Naive B cell (primary cell): ENCODE results near the gene SLC1A7. TPM values are rescaled to one million over a fixed set of nuclear protein-coding genes. Genes with fewer than 3 reads are reported as not detected.

Experiments used
- ATAC-seq, 2 donors: fragments of 150-1000 bp; cut with Tn5 transposase; 2 replicates each; pipeline ENCODE4 v1.10.0; 2021; ENCODE audit warnings: low read depth in 2 of 2, mild to moderate bottlenecking in 2 of 2, moderate library complexity in 2 of 2
- DNase-seq: peaks from one replicate; pipeline ENCODE4 v3.0.0; 2022
- H3K27ac Mint-ChIP-seq, 6 donors: one replicate each; pipeline ENCODE4 v1.8.0; 2020 to 2022; ENCODE audit warnings: mild to moderate bottlenecking in 6 of 6, mixed read lengths in 6 of 6, moderate library complexity in 5 of 6, inconsistent platforms in 2 of 6
- H3K27me3 Mint-ChIP-seq, 3 donors: one replicate each; pipeline ENCODE4 v1.8.0; 2021 to 2022; ENCODE audit warnings: mixed read lengths in 3 of 3, mild to moderate bottlenecking in 1 of 3
- H3K36me3 Mint-ChIP-seq, 2 donors: one replicate each; pipeline ENCODE4 v1.8.0; 2020 to 2022; ENCODE audit warnings: mixed read lengths in 2 of 2, inconsistent platforms in 1 of 2, mild to moderate bottlenecking in 1 of 2
- H3K4me1 Mint-ChIP-seq, 3 donors: one replicate each; pipeline ENCODE4 v1.8.0; 2020 to 2022; ENCODE audit warnings: mixed read lengths in 3 of 3, inconsistent platforms in 1 of 3, mild to moderate bottlenecking in 1 of 3, moderate library complexity in 1 of 3
- H3K4me3 Mint-ChIP-seq, 8 donors: one replicate each; pipeline ENCODE4 v1.8.0; 2020 to 2022; ENCODE audit warnings: mild to moderate bottlenecking in 8 of 8, mixed read lengths in 8 of 8, moderate library complexity in 8 of 8, inconsistent platforms in 2 of 8
- H3K9me3 Mint-ChIP-seq, 7 donors: one replicate each; pipeline ENCODE4 v1.8.0; 2020 to 2022; ENCODE audit warnings: mixed read lengths in 7 of 7, mild to moderate bottlenecking in 5 of 7, inconsistent platforms in 2 of 7, moderate library complexity in 1 of 7
- polyA plus RNA-seq, 6 donors: library from polyadenylated mRNA; unstranded; fragments of 300-500 nt; fragmentation: Illumina TruSeq; gene quantifications; one replicate each; pipeline ENCODE4 v1.2.3, GENCODE V29; 2021; ENCODE audit warnings: low read depth in 6 of 6

The SLC1A7 gene
- polyA plus RNA-seq, 6 donors from 2014 or later, result not detected

DNA sequence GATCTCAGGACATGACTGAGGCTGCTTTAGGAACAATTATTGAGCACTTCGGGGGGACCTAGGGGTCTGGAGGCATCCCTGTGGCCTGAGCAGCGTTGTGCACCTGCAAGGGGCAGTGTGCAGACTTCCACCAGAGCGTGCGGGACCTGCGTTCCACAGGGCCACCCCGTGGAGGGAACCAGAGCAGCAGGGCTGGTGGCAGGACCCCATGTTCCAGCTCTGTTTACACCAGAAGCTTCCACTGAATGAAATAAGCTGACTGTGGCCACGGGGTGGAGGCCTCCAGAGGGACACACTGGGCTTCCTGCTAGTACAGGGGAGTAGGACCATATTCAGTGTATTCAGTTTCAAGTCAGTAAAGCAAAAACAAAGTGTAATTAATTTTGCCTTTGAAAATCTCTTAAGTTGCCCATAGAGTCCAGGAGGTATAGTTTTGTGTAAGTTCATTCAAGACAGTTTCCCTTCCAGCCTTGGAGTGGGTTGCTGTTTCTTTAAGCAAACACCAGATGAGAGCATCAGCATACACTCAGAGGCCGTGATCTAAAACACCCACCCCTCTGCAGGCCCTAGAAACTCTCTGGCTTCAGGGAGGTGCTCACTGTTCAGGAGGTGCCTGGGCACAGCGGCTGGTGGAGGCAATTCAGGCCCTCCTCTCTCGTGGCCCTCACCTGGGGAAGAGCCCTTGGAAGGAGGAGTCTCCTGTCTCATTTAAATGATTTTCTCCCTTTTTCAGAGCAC is 16.6 kb downstream of the SLC1A7 start:
- no peaks in the 10 kb centered on the region for H3K4me1 Mint-ChIP-seq
- no peaks in the 10 kb centered on the region for H3K36me3 Mint-ChIP-seq
- peaks cover 0 to 1% (median 0%) of the 10 kb centered on the region in 7 donors for H3K9me3 Mint-ChIP-seq
- H3K4me3 Mint-ChIP-seq, result no peak overlapping the region
- DNase-seq, result no peak
- H3K27ac Mint-ChIP-seq, result no peak overlapping the region
- ATAC-seq, result no peak
- peaks cover 0 to 15% (median 15%) of the 10 kb centered on the region in 3 donors for H3K27me3 Mint-ChIP-seq

DNA sequence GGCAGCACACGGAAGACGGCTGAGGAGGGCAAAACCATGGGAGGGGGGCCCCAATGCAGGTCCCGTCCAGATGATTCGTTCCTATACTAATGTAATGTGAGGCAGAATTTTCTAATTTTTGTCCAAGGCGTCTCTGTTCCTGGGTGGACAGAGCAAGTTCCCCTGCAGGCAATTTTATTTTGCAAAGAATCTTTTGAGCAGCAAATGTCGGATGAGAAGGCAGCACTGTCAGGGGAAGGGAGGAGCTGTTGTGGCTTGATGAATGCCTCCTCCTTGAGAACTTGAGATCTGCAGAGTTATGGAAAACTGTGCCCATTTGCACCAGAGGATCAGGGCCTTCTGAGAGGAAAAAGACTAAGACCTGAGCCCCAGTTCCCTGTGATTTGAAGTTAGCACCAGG is 17.3 kb downstream of the SLC1A7 start:
- no peaks in the 10 kb centered on the region for H3K4me1 Mint-ChIP-seq
- H3K4me3 Mint-ChIP-seq, result no peak overlapping the region
- no peaks in the 10 kb centered on the region for H3K36me3 Mint-ChIP-seq
- H3K27me3 Mint-ChIP-seq, result peaks cover 0 to 21% (median 20%) of the 10 kb centered on the region in 3 donors
- peaks cover 0 to 1% (median 0%) of the 10 kb centered on the region in 7 donors for H3K9me3 Mint-ChIP-seq
- no peak for DNase-seq
- no peak overlapping the region for H3K27ac Mint-ChIP-seq
- ATAC-seq, result no peak

- no peak for DNase-seq
- no peaks in the 10 kb centered on the region for H3K36me3 Mint-ChIP-seq
- no peaks in the 10 kb centered on the region for H3K4me1 Mint-ChIP-seq
- ATAC-seq, result no peak
- no peak overlapping the region for H3K4me3 Mint-ChIP-seq
- peaks cover 0 to 1% (median 0%) of the 10 kb centered on the region in 7 donors for H3K9me3 Mint-ChIP-seq
- no peak overlapping the region for H3K27ac Mint-ChIP-seq
- peaks cover 0 to 22% (median 20%) of the 10 kb centered on the region in 3 donors for H3K27me3 Mint-ChIP-seq
Observed at GRCh38 chr1:53123453-53124140, 18.8 kb downstream of the SLC1A7 start.

GRCh38 chr1:53122961-53123413 is 19.5 kb downstream of the SLC1A7 start:
- ATAC-seq (no peak), DNase-seq (no peak)
- H3K4me1 Mint-ChIP-seq, result no peaks in the 10 kb centered on the region
- no peaks in the 10 kb centered on the region for H3K36me3 Mint-ChIP-seq
- peaks cover 0 to 22% (median 14%) of the 10 kb centered on the region in 3 donors for H3K27me3 Mint-ChIP-seq
- H3K27ac Mint-ChIP-seq, result no peak overlapping the region
- H3K9me3 Mint-ChIP-seq, result peaks cover 0 to 1% (median 0%) of the 10 kb centered on the region in 7 donors
- H3K4me3 Mint-ChIP-seq, result no peak overlapping the region

DNA sequence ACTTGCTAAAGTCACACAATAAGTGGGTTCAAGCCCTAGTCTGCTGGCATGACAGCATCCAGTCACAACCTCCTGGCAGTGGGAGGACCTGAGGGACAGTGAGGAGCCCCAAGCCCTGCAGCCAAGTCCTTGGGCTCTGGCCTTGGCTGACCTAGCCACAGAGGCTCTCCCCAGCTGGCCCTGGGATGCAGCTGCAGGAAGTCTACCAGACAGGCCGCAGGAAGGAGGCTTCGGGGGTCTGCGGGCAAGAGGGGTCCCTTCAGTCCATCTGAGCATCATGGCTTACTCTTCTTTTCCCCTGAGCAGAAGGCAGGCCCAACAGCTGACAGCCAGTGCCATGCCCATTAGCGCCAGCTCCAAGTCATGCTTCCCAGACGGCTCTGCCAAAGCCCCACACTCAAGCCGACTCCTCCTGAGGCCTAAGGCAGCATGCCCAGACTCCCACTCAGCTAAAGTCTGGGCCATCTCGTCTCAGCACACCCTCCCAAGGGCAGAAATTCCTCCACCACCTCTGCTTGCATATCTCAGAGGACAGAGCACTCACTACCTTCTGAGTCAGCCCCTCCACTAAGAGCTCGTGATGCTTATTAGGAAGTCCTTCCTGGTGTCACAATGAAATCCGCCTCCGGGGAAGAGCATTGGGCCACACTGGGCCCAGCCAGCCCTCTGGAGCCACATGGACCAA is 20.1 kb downstream of the SLC1A7 start:
- DNase-seq, result no peak
- peaks cover 0 to 22% (median 13%) of the 10 kb centered on the region in 3 donors for H3K27me3 Mint-ChIP-seq
- H3K27ac Mint-ChIP-seq, result no peak overlapping the region
- no peaks in the 10 kb centered on the region for H3K36me3 Mint-ChIP-seq
- no peak for ATAC-seq
- H3K4me3 Mint-ChIP-seq, result no peak overlapping the region
- H3K9me3 Mint-ChIP-seq, result no peaks in the 10 kb centered on the region
- H3K4me1 Mint-ChIP-seq, result no peaks in the 10 kb centered on the region

DNA sequence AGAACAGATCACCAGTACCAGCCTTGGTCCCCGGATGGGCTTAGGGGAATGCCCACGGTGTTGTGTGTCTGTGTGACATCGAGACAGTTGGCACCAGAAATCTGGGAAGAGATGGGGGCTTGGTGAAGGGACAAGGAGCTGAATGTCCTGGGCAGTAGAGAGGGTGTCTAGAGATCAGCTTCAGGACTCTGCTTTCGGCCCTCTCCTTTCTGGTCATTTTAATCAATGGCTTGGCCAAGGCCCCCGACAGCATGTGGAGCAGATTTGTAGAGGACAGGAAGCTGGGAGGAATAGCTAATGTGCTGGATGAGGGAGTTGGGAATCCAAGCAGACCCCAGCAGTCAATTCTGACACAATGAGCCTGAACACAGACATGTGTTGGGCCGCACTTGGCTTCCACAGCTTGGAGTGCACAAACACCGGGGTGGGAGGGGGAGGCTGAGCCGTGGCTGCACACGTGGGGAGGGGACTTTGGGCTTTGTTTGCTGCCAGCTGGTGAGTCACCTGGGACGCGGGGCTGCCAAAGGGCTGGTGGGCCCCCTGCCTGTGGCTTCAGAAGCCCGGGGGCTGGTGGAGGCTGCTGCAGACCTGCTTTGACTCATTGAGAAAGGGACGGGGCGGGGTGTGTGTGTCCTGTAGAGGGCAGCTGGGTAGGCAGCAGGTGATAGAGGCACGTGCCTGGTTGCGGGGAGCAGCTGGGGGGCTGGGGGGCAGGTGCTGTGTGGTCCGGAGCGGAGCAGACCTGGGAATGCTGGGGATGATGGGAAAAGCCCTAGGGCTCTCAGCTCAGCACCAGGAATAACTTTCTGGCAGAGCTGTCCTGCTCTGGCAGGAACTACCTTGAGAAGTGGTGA is 20.9 kb downstream of the SLC1A7 start:
- Mint-ChIP-seq H3K4me3 (no peak overlapping the region), H3K27ac (no peak overlapping the region), H3K27me3 (peaks cover 0 to 30% (median 21%) of the 10 kb centered on the region in 3 donors), H3K4me1 (no peaks in the 10 kb centered on the region), H3K36me3 (no peaks in the 10 kb centered on the region), H3K9me3 (no peaks in the 10 kb centered on the region)
- ATAC-seq (no peak), DNase-seq (no peak)

DNA sequence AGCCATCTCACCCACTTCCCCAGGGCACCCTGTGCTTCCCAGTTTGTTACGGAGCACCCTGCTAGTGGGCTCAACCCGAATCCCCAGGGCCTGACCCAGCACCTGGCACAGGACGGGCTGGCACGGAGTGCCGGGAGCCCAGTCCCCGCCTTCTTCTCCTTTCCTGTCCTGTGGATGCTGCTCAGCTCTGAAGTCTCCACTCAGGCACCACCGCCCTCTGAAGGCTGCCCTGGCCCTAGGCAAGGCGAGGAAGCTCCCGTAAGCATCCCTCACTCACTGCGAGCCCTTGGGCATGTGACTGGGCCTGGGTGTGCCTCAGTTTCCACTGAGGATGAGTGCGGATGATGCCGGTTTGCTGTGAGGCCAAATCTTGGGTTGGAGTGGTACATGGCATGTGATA is 21.8 kb downstream of the SLC1A7 start:
- Mint-ChIP-seq H3K27me3 (peaks cover 0 to 35% (median 22%) of the 10 kb centered on the region in 3 donors), H3K36me3 (no peaks in the 10 kb centered on the region), H3K27ac (no peak overlapping the region), H3K4me1 (no peaks in the 10 kb centered on the region), H3K9me3 (no peaks in the 10 kb centered on the region), H3K4me3 (no peak overlapping the region)
- ATAC-seq (no peak), DNase-seq (no peak)

GRCh38 chr1:53117836-53118235 is 24.6 kb downstream of the SLC1A7 start:
- no peaks in the 10 kb centered on the region for H3K36me3 Mint-ChIP-seq
- H3K4me3 Mint-ChIP-seq, result no peak overlapping the region
- no peaks in the 10 kb centered on the region for H3K4me1 Mint-ChIP-seq
- DNase-seq, result no peak
- no peaks in the 10 kb centered on the region for H3K9me3 Mint-ChIP-seq
- ATAC-seq, result no peak
- H3K27me3 Mint-ChIP-seq, result peaks cover 0 to 46% (median 22%) of the 10 kb centered on the region in 3 donors
- H3K27ac Mint-ChIP-seq, result no peak overlapping the region

DNA sequence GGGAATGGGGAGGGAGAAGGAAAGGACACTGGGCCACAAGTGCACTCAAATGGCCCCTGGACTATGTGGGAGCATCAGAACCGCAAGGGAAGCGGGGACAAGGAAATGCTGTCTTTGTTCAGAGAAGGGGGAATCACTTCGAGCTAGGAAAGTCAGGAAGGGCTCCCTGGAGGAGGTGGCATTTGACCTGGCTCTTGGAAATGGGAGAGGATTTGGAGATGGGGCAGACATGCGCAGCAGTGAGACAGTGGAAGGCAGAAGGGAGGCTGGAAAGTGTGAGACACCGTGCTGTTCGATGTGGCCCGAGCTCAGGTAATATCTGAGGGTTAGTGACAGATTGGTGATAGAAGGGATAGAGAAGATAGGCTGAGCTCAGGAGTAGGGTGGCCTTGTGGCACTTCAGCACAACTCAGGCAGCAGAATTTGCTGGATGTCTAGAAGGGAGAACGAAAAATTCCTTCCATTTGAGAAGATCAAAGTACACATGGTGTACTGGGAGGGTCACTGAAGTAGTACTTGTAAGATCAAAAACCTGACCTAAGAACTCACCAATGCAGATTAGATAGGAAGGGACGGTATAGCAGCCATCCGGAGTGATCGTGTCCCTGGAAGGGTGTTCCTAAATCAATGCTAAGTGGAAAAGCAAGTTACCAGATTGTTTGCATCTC is 25.4 kb downstream of the SLC1A7 start:
- no peaks in the 10 kb centered on the region for H3K36me3 Mint-ChIP-seq

GRCh38 chr1:53116307-53116810 is 26.1 kb downstream of the SLC1A7 start:
- Mint-ChIP-seq H3K27ac (no peak overlapping the region), H3K36me3 (no peaks in the 10 kb centered on the region)

More for the DNA sequence above, 25.4 kb downstream of the SLC1A7 start:
- H3K4me1 Mint-ChIP-seq, result no peaks in the 10 kb centered on the region
- no peak for ATAC-seq
- no peak overlapping the region for H3K4me3 Mint-ChIP-seq
- peaks cover 0 to 4% (median 0%) of the 10 kb centered on the region in 7 donors for H3K9me3 Mint-ChIP-seq
- peaks cover 0 to 46% (median 22%) of the 10 kb centered on the region in 3 donors for H3K27me3 Mint-ChIP-seq
- DNase-seq, result no peak
- H3K27ac Mint-ChIP-seq, result no peak overlapping the region

DNA sequence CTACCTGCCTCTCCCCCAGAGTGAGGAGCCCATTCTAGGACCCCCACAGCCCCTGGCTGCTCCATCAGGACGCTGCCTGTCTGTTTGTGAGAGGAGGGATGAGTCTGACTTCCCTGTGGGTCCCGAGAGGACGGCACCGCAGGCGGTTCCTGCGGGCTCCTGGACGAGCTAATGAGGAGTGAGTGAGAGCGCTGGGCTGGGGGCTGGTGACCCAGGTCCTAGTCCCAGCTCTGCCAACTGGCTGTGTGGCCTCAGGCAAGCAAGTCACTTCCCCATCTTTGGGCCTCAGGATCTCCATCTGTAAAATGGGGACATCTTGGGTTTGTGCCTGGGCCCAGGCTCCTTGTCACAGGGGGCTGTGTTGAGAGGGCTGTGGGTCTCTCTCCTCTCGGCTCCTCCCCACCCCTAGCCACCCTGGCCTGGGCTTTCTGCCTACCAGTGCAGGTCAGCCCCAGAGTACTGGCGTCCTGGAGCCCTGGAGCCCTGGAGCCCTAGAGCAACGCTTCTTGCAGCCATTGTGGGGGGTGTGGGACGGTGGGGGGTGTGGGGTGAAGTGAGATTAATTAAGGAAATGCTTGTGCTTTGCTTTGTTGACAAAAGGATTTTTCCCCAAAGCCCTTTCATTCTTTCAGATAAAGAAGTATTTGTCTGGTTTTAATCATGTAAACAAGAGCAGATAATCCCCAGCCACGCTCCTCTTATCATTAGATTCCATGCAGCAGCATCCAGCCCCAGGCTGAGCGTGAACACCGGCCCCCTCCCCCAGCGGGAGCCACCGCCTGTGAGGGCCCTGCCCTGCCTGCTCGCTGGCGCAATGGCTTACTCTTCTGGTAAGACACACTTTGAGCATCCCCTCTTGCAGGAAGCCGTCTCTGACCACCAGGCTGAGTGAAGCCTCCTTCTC is 26.8 kb downstream of the SLC1A7 start:
- peaks cover 2 to 43% (median 25%) of the 10 kb centered on the region in 3 donors for H3K27me3 Mint-ChIP-seq
- no peak for DNase-seq
- H3K36me3 Mint-ChIP-seq, result no peaks in the 10 kb centered on the region
- no peaks in the 10 kb centered on the region for H3K4me1 Mint-ChIP-seq
- no peak for ATAC-seq
- H3K27ac Mint-ChIP-seq, result no peak overlapping the region
- H3K4me3 Mint-ChIP-seq, result no peak overlapping the region
- peaks cover 0 to 5% (median 0%) of the 10 kb centered on the region in 7 donors for H3K9me3 Mint-ChIP-seq

More at GRCh38 chr1:53116307-53116810, 26.1 kb downstream of the SLC1A7 start:
- no peak overlapping the region for H3K4me3 Mint-ChIP-seq
- ATAC-seq (no peak), DNase-seq (no peak)
- peaks cover 0 to 5% (median 0%) of the 10 kb centered on the region in 7 donors for H3K9me3 Mint-ChIP-seq
- no peaks in the 10 kb centered on the region for H3K4me1 Mint-ChIP-seq
- H3K27me3 Mint-ChIP-seq, result peaks cover 0 to 43% (median 24%) of the 10 kb centered on the region in 3 donors
